ENCODE data around the gene SMYD5. TPM values are rescaled to one million over a fixed set of nuclear protein-coding genes. Genes with fewer than 3 reads are reported as not detected.
A peak's percentile ranks its signal among the peaks of the same experiment; 100 is the strongest.
"Not testable (repeated sequence)": the region's sequence is repeated elsewhere in the genome, so short reads cannot be mapped to it uniquely, and the experiment has no call there.

The SMYD5 gene
- 18.2 TPM for total RNA-seq
- long read RNA-seq, transcript SMYD5-202 (13 exons, 2,593 nt): major isoform, 35 of 38 reads
- long read RNA-seq, partial matches to known transcripts: 1 of 38 reads
- long read RNA-seq, other reads (novel, unspliced or antisense): 2 of 38 reads

GRCh38 chr2:73214120-73215035 lies at the start of gene SMYD5:
SMYD5 (plus strand) TSS chr2:73214245; CDS start chr2:73214267, 22 bp downstream.
- H3K27ac ChIP-seq (replicated peaks): peak within 1 kb of the TSS; percentile 75
- peak; percentile 85 for DNase-seq
- peak within 1 kb of the TSS; percentile 92 for H3K4me3 ChIP-seq
- H3K36me3 ChIP-seq: no peaks in the 10 kb centered on the region
- no peaks in the 10 kb centered on the region for H3K9me3 ChIP-seq (replicated peaks)
- peaks cover 38% of the 10 kb centered on the region for H3K4me1 ChIP-seq
- no peaks in the 10 kb centered on the region for H3K27me3 ChIP-seq (ENCODE audit: low read depth)
- intact Hi-C loops (cut with micrococcal nuclease): no loop called here
- TF ChIP-seq CTCF (IDR thresholded peaks at IDR 0.05; ENCODE audit: borderline replicate concordance): no peak

GRCh38 chr2:73165978-73166377 lies 48.1 kb upstream of the SMYD5 start:
- H3K4me3 ChIP-seq; H3K27ac ChIP-seq (replicated peaks); H3K9me3 ChIP-seq (replicated peaks); H3K36me3 ChIP-seq; H3K4me1 ChIP-seq; DNase-seq; intact Hi-C loops (cut with micrococcal nuclease); H3K27me3 ChIP-seq (ENCODE audit: low read depth): not testable (repeated sequence)

- H3K27ac ChIP-seq (replicated peaks); H3K4me1 ChIP-seq; H3K4me3 ChIP-seq; H3K9me3 ChIP-seq (replicated peaks); H3K36me3 ChIP-seq; DNase-seq; intact Hi-C loops (cut with micrococcal nuclease); H3K27me3 ChIP-seq (ENCODE audit: low read depth): not testable (repeated sequence)
Measured at GRCh38 chr2:73166813-73167212, 47.2 kb upstream of the SMYD5 start.

GRCh38 chr2:73168348-73168747 lies 45.7 kb upstream of the SMYD5 start:
- H3K36me3 ChIP-seq; intact Hi-C loops (cut with micrococcal nuclease); H3K9me3 ChIP-seq (replicated peaks); DNase-seq; H3K4me3 ChIP-seq; H3K27me3 ChIP-seq (ENCODE audit: low read depth); H3K27ac ChIP-seq (replicated peaks); H3K4me1 ChIP-seq: not testable (repeated sequence)

- H3K27ac ChIP-seq (replicated peaks); intact Hi-C loops (cut with micrococcal nuclease); H3K9me3 ChIP-seq (replicated peaks); H3K27me3 ChIP-seq (ENCODE audit: low read depth); H3K4me3 ChIP-seq; DNase-seq; H3K36me3 ChIP-seq; H3K4me1 ChIP-seq: not testable (repeated sequence)
Measured at GRCh38 chr2:73170341-73170740, 43.7 kb upstream of the SMYD5 start.

GRCh38 chr2:73172963-73173362 lies 41.1 kb upstream of the SMYD5 start:
- Histone ChIP-seq H3K36me3 (no peaks in the 10 kb centered on the region), H3K27ac (replicated peaks) (no peak overlapping the region), H3K4me1 (peaks cover 28% of the 10 kb centered on the region), H3K9me3 (replicated peaks) (no peaks in the 10 kb centered on the region), H3K4me3 (no peak overlapping the region), H3K27me3 (ENCODE audit: low read depth) (peaks cover 7% of the 10 kb centered on the region)
- no peak for DNase-seq
- intact Hi-C loops (cut with micrococcal nuclease): no loop called here
- TF ChIP-seq CTCF (IDR thresholded peaks at IDR 0.05; ENCODE audit: borderline replicate concordance): no peak

- Histone ChIP-seq H3K9me3 (replicated peaks) (no peaks in the 10 kb centered on the region), H3K36me3 (no peaks in the 10 kb centered on the region), H3K27me3 (ENCODE audit: low read depth) (peaks cover 15% of the 10 kb centered on the region), H3K4me3 (no peak overlapping the region), H3K27ac (replicated peaks) (no peak overlapping the region), H3K4me1 (peaks cover 29% of the 10 kb centered on the region)
- no peak for TF ChIP-seq CTCF (IDR thresholded peaks at IDR 0.05; ENCODE audit: borderline replicate concordance)
- DNase-seq: no peak
- intact Hi-C loops (cut with micrococcal nuclease): no loop called here
Measured at GRCh38 chr2:73173781-73174180, 40.3 kb upstream of the SMYD5 start.

All from left ventricle myocardium inferior (tissue), 1 donor.